Fibroblast of mammary gland (primary cell): ENCODE measurements around the gene PCSK6.

ENCODE experiments used
- DNase-seq: peaks from one replicate; pipeline ENCODE4 v3.0.0-alpha.2; 2010; ENCODE audit warnings: low read depth
- H3K4me3 ChIP-seq: 2 replicates; pipeline ENCODE4 v1.5.1; 2011; ENCODE audit warnings: low read depth, mild to moderate bottlenecking, low read length, moderate library complexity; ENCODE audit not compliant: control insufficient read depth
- TF ChIP-seq, protein P1 (sequence below): conservative IDR thresholded peaks from 2 replicates; pipeline ENCODE4 v1.5.1; 2011; ENCODE audit warnings: low read depth, low read length, inconsistent platforms; ENCODE audit not compliant: control insufficient read depth, insufficient read depth

Gene PCSK6

DNA sequence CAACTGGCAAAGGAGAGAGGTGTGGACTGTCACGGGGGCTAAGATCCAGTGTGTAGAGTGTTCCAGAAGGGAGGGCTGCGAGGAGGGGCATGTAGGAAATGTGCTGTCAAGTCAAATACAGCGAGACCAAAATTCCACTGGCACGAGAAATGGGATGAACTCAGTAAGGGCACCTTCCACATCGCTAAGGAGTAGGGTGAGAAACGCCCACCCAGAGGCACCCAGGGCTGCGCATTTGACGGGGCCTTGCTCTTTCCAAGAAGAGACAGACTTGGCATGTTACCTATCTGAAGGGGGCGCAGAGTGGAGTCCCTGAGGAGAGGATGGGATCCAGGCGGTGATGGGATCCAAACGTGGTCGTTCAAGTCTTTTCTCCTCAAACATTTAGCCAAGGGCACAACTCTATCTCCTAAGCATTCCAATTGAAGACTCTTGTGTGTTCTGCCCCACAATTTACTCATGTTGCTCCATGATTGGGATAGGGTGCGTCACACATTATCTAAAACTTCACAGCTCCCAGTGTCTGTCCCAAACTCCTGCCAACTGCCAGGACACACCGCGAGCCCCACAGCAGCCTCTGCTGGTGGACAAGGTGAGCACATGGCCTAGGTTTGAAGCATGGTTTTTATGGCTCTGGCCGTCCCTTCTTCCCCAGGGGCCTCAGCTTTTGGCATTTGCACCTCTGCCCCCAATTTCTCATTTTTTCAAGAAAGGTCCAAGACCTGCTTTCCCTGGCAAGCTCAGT is 219.9 kb downstream of the PCSK6 start:
- TF ChIP-seq, protein P1, sequence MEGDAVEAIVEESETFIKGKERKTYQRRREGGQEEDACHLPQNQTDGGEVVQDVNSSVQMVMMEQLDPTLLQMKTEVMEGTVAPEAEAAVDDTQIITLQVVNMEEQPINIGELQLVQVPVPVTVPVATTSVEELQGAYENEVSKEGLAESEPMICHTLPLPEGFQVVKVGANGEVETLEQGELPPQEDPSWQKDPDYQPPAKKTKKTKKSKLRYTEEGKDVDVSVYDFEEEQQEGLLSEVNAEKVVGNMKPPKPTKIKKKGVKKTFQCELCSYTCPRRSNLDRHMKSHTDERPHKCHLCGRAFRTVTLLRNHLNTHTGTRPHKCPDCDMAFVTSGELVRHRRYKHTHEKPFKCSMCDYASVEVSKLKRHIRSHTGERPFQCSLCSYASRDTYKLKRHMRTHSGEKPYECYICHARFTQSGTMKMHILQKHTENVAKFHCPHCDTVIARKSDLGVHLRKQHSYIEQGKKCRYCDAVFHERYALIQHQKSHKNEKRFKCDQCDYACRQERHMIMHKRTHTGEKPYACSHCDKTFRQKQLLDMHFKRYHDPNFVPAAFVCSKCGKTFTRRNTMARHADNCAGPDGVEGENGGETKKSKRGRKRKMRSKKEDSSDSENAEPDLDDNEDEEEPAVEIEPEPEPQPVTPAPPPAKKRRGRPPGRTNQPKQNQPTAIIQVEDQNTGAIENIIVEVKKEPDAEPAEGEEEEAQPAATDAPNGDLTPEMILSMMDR = peak; percentile 39
- no peak for DNase-seq
- no peak overlapping the region for H3K4me3 ChIP-seq

DNA sequence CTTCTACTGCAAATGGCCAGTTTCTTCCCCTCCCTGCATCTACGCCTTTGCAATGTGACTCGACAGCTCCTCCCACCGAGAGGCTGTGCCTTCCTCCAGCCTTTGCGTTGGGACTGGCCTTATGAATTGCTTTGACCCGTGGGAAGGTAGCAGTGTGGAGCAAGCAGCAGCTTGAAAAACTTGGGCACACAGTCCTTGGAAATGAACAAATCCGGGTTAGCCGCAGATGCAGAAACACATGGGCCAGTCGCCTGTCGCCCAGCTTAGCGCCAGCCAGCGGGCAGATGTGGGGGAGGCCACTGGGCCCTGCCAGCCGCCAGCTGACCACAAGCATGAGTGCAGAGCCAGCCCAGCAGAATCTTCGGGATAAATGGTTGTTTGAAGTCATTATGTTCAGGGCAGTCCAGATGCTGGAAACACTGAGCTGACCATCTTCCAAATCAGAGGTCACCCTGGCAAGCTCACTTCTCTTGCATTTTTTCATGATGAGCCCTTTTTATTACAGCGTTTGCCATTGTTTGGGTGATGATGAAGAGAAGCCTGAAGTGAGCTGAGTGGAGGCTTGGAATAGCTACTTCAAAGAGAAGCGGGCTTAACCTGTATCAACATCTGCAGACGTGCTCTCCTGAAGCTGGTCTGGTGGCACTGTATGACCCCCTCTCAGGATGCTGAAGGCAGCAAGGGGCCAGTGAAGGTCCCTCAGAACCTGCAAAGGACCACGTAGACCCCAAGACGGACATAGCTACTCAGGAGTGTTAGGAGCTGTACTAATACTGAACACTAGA is 222.0 kb downstream of the PCSK6 start:
- TF ChIP-seq, protein P1 = no peak
- peak; percentile 92 for DNase-seq
- no peak overlapping the region for H3K4me3 ChIP-seq

DNA sequence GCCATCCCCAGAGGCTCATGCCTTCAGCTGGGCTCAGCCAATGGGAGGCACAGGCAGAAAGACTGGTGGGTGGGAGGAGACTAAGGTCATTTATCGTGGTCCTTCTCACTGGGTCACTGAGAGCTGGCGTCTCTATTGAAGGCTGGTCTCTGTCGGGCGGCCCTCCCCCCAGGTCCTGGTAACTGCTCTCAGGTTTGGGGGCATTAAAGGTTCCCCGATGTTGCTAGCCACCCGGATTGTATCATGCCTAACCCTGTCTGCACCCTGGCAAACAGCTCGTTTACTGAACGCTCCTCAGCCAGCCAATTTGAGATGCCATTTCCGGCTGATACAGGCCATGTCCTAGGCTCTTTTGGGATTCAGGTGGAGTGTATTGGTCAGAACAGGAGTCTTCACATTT is 222.7 kb downstream of the PCSK6 start:
- TF ChIP-seq, protein P1 = no peak
- no peak for DNase-seq
- H3K4me3 ChIP-seq = no peak overlapping the region

DNA sequence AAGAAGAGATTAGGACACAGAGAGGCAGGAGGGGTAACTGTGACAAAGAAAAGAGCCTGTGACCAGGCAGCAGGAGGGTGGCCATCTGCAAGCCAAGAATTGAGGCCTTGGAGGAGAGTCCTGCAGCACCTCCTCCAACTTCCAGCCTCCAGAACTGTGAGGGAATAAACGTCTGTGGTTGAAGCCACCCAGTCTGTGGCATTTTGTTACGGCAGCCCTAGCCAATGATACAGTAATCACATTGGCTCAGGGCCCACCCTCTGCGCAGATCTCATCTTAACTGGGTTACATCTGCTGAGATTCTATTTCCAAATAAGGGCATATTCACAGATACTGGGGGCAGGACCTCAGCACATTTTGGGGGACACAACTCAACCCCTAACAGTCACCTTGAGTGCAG is 223.5 kb downstream of the PCSK6 start:
- DNase-seq = peak; percentile 72
- TF ChIP-seq, protein P1 = no peak
- no peak overlapping the region for H3K4me3 ChIP-seq

DNA sequence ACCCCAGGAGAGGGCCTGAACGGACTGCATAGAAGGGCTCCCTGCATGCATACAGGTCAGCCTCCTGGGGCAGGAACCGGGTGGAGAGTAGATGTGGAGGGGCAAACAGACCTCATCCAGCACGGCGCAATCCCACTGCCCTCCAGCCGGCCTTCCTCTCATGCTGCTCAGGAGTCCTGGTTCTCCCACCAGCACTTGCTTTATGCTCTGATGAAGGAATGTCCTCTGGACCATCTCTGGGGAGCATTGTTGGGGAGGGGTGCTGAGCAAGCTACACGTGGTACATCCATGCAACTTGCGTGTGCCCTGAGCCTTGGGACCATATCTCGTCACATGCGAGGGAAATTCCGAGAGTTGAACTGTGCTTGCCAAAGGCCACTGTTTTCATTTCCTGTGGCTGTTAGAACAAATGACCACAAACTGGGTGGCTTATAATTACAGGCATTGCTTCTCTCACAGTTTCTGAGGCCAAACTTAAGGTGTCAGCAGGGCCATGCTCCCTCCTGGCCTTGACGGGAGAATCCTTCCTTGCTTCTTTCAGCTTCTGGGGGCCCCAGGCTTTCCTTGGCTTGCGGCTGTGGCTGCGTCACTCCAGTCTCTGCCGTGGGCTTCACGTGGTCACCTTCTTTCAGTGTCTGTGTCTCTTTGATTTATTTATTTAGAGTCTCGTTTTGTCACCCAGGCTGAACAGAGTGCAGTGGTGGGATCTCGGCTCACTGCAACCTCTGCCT is 224.4 kb downstream of the PCSK6 start:
- no peak overlapping the region for H3K4me3 ChIP-seq
- TF ChIP-seq, protein P1 = no peak
- no peak for DNase-seq

DNA sequence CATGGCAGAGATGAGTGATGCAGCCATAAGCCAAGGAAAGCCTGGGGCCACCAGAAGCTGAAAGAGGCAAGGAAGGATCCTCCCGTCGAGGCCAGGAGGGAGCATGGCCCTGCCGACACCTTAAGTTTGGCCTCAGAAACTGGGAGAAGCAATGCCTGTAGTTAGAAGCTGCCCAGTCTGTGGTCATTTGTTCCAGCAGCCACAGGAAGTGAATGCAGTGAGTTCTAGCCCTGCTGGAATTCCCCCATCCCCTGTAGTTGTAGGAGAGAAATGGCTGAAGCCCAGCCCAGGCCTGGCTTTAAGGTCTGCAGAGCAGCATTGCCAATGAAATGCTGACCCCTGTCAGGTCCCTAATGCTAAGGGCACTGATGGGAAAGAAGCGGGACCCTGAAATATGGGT is 225.5 kb downstream of the PCSK6 start:
- TF ChIP-seq, protein P1 = no peak
- H3K4me3 ChIP-seq = no peak overlapping the region
- DNase-seq = no peak
